Measurements from ENCODE around the gene ERICH3. TPM values are rescaled to one million over a fixed set of nuclear protein-coding genes. Genes with fewer than 3 reads are reported as not detected.

ERICH3 gene
- total and polyA plus RNA-seq, 4 donors: 0.04 to 0.08 (median 0.05) TPM

- H3K36me3 ChIP-seq (ENCODE audit: control insufficient read depth in 4 of 4, insufficient read depth in 3 of 4, low read depth in 1 of 4, low read length in 3 of 4): no peaks in the 10 kb centered on the region
- WGBS: 91% methylated on average over 2 of the region's 2 CpGs
Observed at GRCh38 chr1:74681851-74682250, 8.3 kb upstream of the ERICH3 start.

GRCh38 chr1:74681449-74681848, 7.9 kb upstream of the ERICH3 start:
- WGBS: 84% methylated on average over 4 of the region's 4 CpGs
- TF ChIP-seq HNF4G (IDR thresholded peaks at IDR 0.05) (no peak), EGR1 (IDR thresholded peaks at IDR 0.05; ENCODE audit: low read depth in 2 of 2) (no peak), ATF3 (IDR thresholded peaks at IDR 0.05) (no peak), HNF4A (conservative IDR thresholded peaks at IDR 0.05) (no peak), JUND (IDR thresholded peaks at IDR 0.05) (no peak), GABPA (IDR thresholded peaks at IDR 0.05 in 1 of 2, conservative IDR thresholded peaks at IDR 0.05 in 1 of 2) (no peak), RAD21 (IDR thresholded peaks at IDR 0.05) (no peak), CTCF (IDR thresholded peaks at IDR 0.05; ENCODE audit: low read depth, low read length, missing input control) (no peak), RXRA (IDR thresholded peaks at IDR 0.05) (no peak), FOXA2 (IDR thresholded peaks at IDR 0.05) (no peak), TAF1 (conservative IDR thresholded peaks at IDR 0.05) (no peak), YY1 (IDR thresholded peaks at IDR 0.05) (no peak)
- Histone ChIP-seq H3K9ac (ENCODE audit: low read depth in 1 of 2, low read length in 2 of 2) (no peak overlapping the region), H3K4me1 (ENCODE audit: control insufficient read depth in 4 of 4, insufficient read depth in 4 of 4, low read length in 3 of 4) (no peaks in the 10 kb centered on the region), H3K27ac (ENCODE audit: low read depth in 1 of 2, low read length in 2 of 2) (no peak overlapping the region), H3K36me3 (ENCODE audit: control insufficient read depth in 4 of 4, insufficient read depth in 3 of 4, low read depth in 1 of 4, low read length in 3 of 4) (no peaks in the 10 kb centered on the region), H3K9me3 (ENCODE audit: control insufficient read depth in 4 of 4, low read length in 3 of 4) (no peaks in the 10 kb centered on the region), H3K27me3 (ENCODE audit: control insufficient read depth in 4 of 4, insufficient read depth in 4 of 4, low read length in 3 of 4) (no peaks in the 10 kb centered on the region), H3K4me3 (ENCODE audit: low read depth in 1 of 3, low read length in 3 of 3) (no peak overlapping the region)
- DNase-seq (ENCODE audit: low spot score): no peak

More at GRCh38 chr1:74681851-74682250, 8.3 kb upstream of the ERICH3 start:
- Histone ChIP-seq H3K9ac (ENCODE audit: low read depth in 1 of 2, low read length in 2 of 2) (no peak overlapping the region), H3K27me3 (ENCODE audit: control insufficient read depth in 4 of 4, insufficient read depth in 4 of 4, low read length in 3 of 4) (no peaks in the 10 kb centered on the region), H3K9me3 (ENCODE audit: control insufficient read depth in 4 of 4, low read length in 3 of 4) (no peaks in the 10 kb centered on the region), H3K4me3 (ENCODE audit: low read depth in 1 of 3, low read length in 3 of 3) (no peak overlapping the region), H3K27ac (ENCODE audit: low read depth in 1 of 2, low read length in 2 of 2) (no peak overlapping the region), H3K4me1 (ENCODE audit: control insufficient read depth in 4 of 4, insufficient read depth in 4 of 4, low read length in 3 of 4) (no peaks in the 10 kb centered on the region)
- no peak for DNase-seq (ENCODE audit: low spot score)
- TF ChIP-seq MAX (IDR thresholded peaks at IDR 0.05) (no peak), FOXA2 (IDR thresholded peaks at IDR 0.05) (no peak), JUND (IDR thresholded peaks at IDR 0.05) (no peak), FOXA1 (IDR thresholded peaks at IDR 0.05) (no peak), ZBTB33 (IDR thresholded peaks at IDR 0.05) (no peak)

GRCh38 chr1:74681001-74681400, 7.4 kb upstream of the ERICH3 start:
- WGBS: 69% methylated on average over 3 of the region's 3 CpGs
- no peak overlapping the region for H3K27ac ChIP-seq (ENCODE audit: low read depth in 1 of 2, low read length in 2 of 2)
- H3K4me3 ChIP-seq (ENCODE audit: low read depth in 1 of 3, low read length in 3 of 3): no peak overlapping the region

More at GRCh38 chr1:74681001-74681400, 7.4 kb upstream of the ERICH3 start:
- H3K36me3 ChIP-seq (ENCODE audit: control insufficient read depth in 4 of 4, insufficient read depth in 3 of 4, low read depth in 1 of 4, low read length in 3 of 4): no peaks in the 10 kb centered on the region
- no peak for DNase-seq (ENCODE audit: low spot score)
- no peaks in the 10 kb centered on the region for H3K27me3 ChIP-seq (ENCODE audit: control insufficient read depth in 4 of 4, insufficient read depth in 4 of 4, low read length in 3 of 4)
- TF ChIP-seq FOXA1 (IDR thresholded peaks at IDR 0.05) (no peak), GABPA (IDR thresholded peaks at IDR 0.05 in 1 of 2, conservative IDR thresholded peaks at IDR 0.05 in 1 of 2) (no peak), REST (IDR thresholded peaks at IDR 0.05) (no peak), RAD21 (IDR thresholded peaks at IDR 0.05) (no peak), YY1 (IDR thresholded peaks at IDR 0.05) (no peak), JUND (IDR thresholded peaks at IDR 0.05) (no peak), RXRA (IDR thresholded peaks at IDR 0.05) (no peak), HNF4G (IDR thresholded peaks at IDR 0.05) (no peak), ZBTB33 (IDR thresholded peaks at IDR 0.05) (no peak)
- H3K9ac ChIP-seq (ENCODE audit: low read depth in 1 of 2, low read length in 2 of 2): no peak overlapping the region
- H3K9me3 ChIP-seq (ENCODE audit: control insufficient read depth in 4 of 4, low read length in 3 of 4): no peaks in the 10 kb centered on the region
- no peaks in the 10 kb centered on the region for H3K4me1 ChIP-seq (ENCODE audit: control insufficient read depth in 4 of 4, insufficient read depth in 4 of 4, low read length in 3 of 4)

Data from liver (tissue), 9 donors.